ENCODE measurements around the gene MAMDC2.

The MAMDC2 gene

GRCh38 chr9:70069704-70070103, 26.1 kb downstream of the MAMDC2 start:
- no peak overlapping the region for H2AFZ ChIP-seq (ENCODE audit: low read length)

GRCh38 chr9:70073193-70073592, 29.5 kb downstream of the MAMDC2 start:
- TF ChIP-seq EZH2phosphoT487 (IDR thresholded peaks at IDR 0.05; ENCODE audit: borderline replicate concordance) (no peak), CTCF (conservative IDR thresholded peaks at IDR 0.05; ENCODE audit: low read length) (no peak)
- Histone ChIP-seq H2AFZ (ENCODE audit: low read length) (no peak overlapping the region), H3K9ac (ENCODE audit: low read depth, low read length, poor library complexity, severe bottlenecking) (no peak overlapping the region), H3K9me3 (ENCODE audit: insufficient read depth, low read depth, low read length) (no peaks in the 10 kb centered on the region), H3K27me3 (ENCODE audit: insufficient read depth, low read length, poor library complexity, severe bottlenecking) (no peaks in the 10 kb centered on the region), H3K4me3 (ENCODE audit: low read length, poor library complexity, severe bottlenecking) (no peak overlapping the region), H3K79me2 (ENCODE audit: insufficient read depth, low read length) (no peaks in the 10 kb centered on the region), H3K9me2 (replicated peaks; ENCODE audit: low read depth, low read length) (no peaks in the 10 kb centered on the region), H3K4me2 (ENCODE audit: low read depth, low read length, poor library complexity, severe bottlenecking) (no peak overlapping the region), H3F3A (ENCODE audit: low read depth) (no peaks in the 10 kb centered on the region), H3K4me1 (ENCODE audit: insufficient read depth, low read length, poor library complexity, severe bottlenecking) (no peaks in the 10 kb centered on the region), H3K36me3 (ENCODE audit: insufficient read depth, low read length) (no peaks in the 10 kb centered on the region), H4K20me1 (ENCODE audit: insufficient read depth, low read length, poor library complexity, severe bottlenecking) (no peaks in the 10 kb centered on the region)

More at GRCh38 chr9:70069704-70070103, 26.1 kb downstream of the MAMDC2 start:
- no peaks in the 10 kb centered on the region for H3K9me3 ChIP-seq (ENCODE audit: insufficient read depth, low read depth, low read length)
- H3K36me3 ChIP-seq (ENCODE audit: insufficient read depth, low read length), result no peaks in the 10 kb centered on the region
- no peaks in the 10 kb centered on the region for H3K4me1 ChIP-seq (ENCODE audit: insufficient read depth, low read length, poor library complexity, severe bottlenecking)
- H3F3A ChIP-seq (ENCODE audit: low read depth), result no peaks in the 10 kb centered on the region
- H4K20me1 ChIP-seq (ENCODE audit: insufficient read depth, low read length, poor library complexity, severe bottlenecking), result no peaks in the 10 kb centered on the region
- no peaks in the 10 kb centered on the region for H3K27me3 ChIP-seq (ENCODE audit: insufficient read depth, low read length, poor library complexity, severe bottlenecking)
- H3K4me3 ChIP-seq (ENCODE audit: low read length, poor library complexity, severe bottlenecking), result no peak overlapping the region
- no peak for TF ChIP-seq CTCF (conservative IDR thresholded peaks at IDR 0.05; ENCODE audit: low read length)
- TF ChIP-seq EZH2phosphoT487 (IDR thresholded peaks at IDR 0.05; ENCODE audit: borderline replicate concordance), result no peak
- no peak overlapping the region for H3K4me2 ChIP-seq (ENCODE audit: low read depth, low read length, poor library complexity, severe bottlenecking)
- no peaks in the 10 kb centered on the region for H3K9me2 ChIP-seq (replicated peaks; ENCODE audit: low read depth, low read length)
- H3K9ac ChIP-seq (ENCODE audit: low read depth, low read length, poor library complexity, severe bottlenecking), result no peak overlapping the region
- no peaks in the 10 kb centered on the region for H3K79me2 ChIP-seq (ENCODE audit: insufficient read depth, low read length)

GRCh38 chr9:70073756-70074155, 30.1 kb downstream of the MAMDC2 start:
- Histone ChIP-seq H3K9me3 (ENCODE audit: insufficient read depth, low read depth, low read length) (no peaks in the 10 kb centered on the region), H3K4me1 (ENCODE audit: insufficient read depth, low read length, poor library complexity, severe bottlenecking) (no peaks in the 10 kb centered on the region), H3K79me2 (ENCODE audit: insufficient read depth, low read length) (no peaks in the 10 kb centered on the region), H3K9ac (ENCODE audit: low read depth, low read length, poor library complexity, severe bottlenecking) (no peak overlapping the region), H3F3A (ENCODE audit: low read depth) (no peaks in the 10 kb centered on the region), H2AFZ (ENCODE audit: low read length) (no peak overlapping the region), H3K36me3 (ENCODE audit: insufficient read depth, low read length) (no peaks in the 10 kb centered on the region), H4K20me1 (ENCODE audit: insufficient read depth, low read length, poor library complexity, severe bottlenecking) (no peaks in the 10 kb centered on the region), H3K9me2 (replicated peaks; ENCODE audit: low read depth, low read length) (no peaks in the 10 kb centered on the region), H3K27me3 (ENCODE audit: insufficient read depth, low read length, poor library complexity, severe bottlenecking) (no peaks in the 10 kb centered on the region), H3K4me2 (ENCODE audit: low read depth, low read length, poor library complexity, severe bottlenecking) (no peak overlapping the region), H3K4me3 (ENCODE audit: low read length, poor library complexity, severe bottlenecking) (no peak overlapping the region)
- no peak for TF ChIP-seq EZH2phosphoT487 (IDR thresholded peaks at IDR 0.05; ENCODE audit: borderline replicate concordance)
- no peak for TF ChIP-seq CTCF (conservative IDR thresholded peaks at IDR 0.05; ENCODE audit: low read length)
